Left ventricle myocardium superior (tissue), 1 donor: ENCODE measurements around the gene CDK6. TPM values are rescaled to one million over a fixed set of nuclear protein-coding genes. Genes with fewer than 3 reads are reported as not detected.

Experiments used
- ATAC-seq: fragments of 200-7000 bp; cut with Tn5 transposase; one replicate; pipeline ENCODE4 v1.9.1; 2020; ENCODE audit warnings: mild to moderate bottlenecking, moderate library complexity
- DNase-seq: peaks from one replicate; pipeline ENCODE4 v3.0.0-alpha.2; 2020
- intact Hi-C: fragments of 100-400 bp; cut with micrococcal nuclease; formaldehyde crosslinking; loops from one replicate; pipeline ENCODE4 v1.11.0; 2022
- total RNA-seq: library from RNA; stranded (reverse); fragmentation: NEBNext Ultra II Directional; extraction: Animal tissue kit (Norgen Biotek cat#: 25700); gene quantifications from one replicate; pipeline ENCODE4 v1.2.1, GENCODE V29; 2021
- donor health status: DM: no; HTN: yes; CAD: no; lungs with severe emphysema.

CDK6 gene
- total RNA-seq, 1 donor from 2014 or later = 27.5 TPM

GRCh38 chr7:92727755-92728154 lies 108.6 kb downstream of the CDK6 start:
- intact Hi-C loops = no loop called here
- no peak for ATAC-seq
- no peak for DNase-seq

DNA sequence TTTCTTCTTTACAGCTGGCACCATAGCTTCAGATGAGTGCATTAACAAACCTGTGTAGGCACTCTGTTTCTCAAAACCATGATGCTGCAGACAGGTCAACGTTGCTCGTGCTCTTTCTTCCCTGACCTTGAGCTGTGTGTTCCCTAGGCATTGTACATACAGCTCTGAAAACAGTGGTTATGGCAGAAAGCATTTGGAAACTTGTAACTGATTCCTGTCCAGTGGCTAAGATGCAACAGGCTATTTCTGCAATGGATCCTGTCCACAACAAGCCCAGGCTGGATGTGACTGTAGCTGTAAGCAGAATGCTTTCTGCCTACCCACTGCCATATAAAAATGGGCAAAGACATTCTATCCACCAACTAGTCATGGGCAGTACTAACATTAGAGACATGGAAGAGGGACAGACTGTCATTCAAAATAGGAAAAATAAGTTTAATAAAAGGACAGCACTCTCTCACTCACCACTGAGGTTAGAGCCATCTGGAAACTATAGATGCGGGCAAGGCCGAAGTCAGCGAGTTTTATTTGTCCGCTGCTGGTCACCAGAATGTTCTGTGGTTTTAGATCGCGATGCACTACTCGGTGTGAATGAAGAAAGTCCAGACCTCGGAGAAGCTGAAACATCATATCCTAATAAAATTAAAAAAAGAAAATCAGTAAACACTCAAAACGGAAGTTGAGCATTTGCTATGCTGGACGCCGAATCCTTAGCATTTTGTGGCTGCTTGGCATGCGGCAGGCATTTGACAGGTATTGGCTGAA lies 111.0 kb downstream of the CDK6 start:
- no peak for DNase-seq
- no peak for ATAC-seq
- intact Hi-C loops = no loop called here

- DNase-seq (no peak), ATAC-seq (peak; percentile 83)
- intact Hi-C loops = no loop called here
Observed at GRCh38 chr7:92723943-92724342, 112.4 kb downstream of the CDK6 start.

GRCh38 chr7:92723205-92723604 lies 113.2 kb downstream of the CDK6 start:
- ATAC-seq = no peak
- intact Hi-C loops = no loop called here
- DNase-seq = no peak

DNA sequence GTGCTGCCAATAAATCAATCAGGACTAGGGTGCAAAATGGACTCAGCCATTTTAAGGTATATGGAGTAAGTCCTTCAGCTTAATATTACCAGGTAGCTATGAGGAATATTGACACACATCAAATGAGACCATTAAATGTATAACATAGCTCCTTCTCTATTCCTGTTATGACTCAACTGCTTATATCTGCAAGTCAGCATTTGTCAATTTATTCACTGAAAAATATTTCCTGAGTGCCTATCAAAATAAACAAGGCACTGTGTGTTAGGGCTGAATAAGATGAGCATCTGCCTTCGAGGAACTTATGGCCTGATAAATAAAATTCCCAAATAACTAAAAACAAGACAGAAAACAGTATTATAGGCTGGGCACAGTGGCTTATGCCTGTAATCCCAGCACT lies 113.8 kb downstream of the CDK6 start:
- DNase-seq (no peak), ATAC-seq (no peak)
- intact Hi-C loops = no loop called here

DNA sequence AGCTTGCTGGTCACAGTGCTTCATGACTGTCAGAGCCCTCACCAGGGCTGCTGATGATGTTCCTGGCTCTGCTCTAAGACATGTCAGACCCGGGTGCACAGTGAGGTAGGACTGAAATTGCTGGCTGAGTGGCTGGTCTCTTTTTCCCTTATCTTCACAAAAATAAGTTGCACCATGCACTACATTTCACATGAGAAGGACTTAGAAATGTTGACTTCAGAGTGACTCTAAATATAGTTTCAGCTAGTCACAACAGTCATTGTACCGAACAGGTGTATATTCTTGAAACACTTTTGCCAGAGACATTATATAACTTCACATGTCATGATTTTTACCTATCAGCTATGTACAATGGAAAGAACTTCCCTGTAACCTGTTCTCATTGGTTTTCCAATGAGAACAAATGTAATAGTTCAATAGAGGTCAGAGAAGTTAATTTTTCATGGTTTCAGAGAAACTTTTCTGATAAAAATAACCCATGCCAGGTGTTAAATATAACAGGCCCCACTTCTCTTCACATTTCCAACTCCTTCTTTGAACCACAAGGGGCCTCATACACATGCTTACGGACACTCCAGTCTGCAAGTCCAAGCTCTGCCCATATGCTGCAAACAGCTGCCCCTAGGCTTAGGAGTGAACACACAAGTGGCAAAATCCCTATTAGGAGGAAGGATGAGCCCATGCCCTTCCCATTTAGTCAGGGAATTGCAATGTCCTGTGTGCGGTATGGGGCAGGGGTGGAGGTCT lies 115.6 kb downstream of the CDK6 start:
- DNase-seq = no peak
- intact Hi-C loops = no loop called here

GRCh38 chr7:92717993-92718716 lies 118.2 kb downstream of the CDK6 start:
- peak; percentile 36 for DNase-seq
- peak; percentile 80 for ATAC-seq
- intact Hi-C loops = no loop called here

More for the DNA sequence above, 115.6 kb downstream of the CDK6 start:
- ATAC-seq = no peak

DNA sequence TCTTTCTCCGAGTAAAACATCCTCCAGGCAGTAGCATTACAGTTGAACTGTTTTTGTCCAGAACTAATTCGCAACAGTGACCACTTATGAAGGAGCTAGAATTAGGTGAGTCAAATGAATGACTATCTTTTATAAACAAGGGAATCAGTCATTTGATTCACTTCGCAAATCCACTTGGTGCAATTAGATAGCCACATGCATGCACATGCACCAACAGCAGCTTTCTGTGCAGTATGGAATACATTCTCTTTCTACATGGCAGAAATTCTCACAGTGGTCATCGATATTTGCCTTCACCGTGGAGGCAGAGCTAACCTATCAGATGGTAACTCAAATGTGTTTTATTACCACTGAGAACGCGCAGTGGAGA lies 118.8 kb downstream of the CDK6 start:
- intact Hi-C loops = no loop called here
- DNase-seq (no peak), ATAC-seq (no peak)

- intact Hi-C loops = no loop called here
- ATAC-seq (no peak), DNase-seq (no peak)
Observed at GRCh38 chr7:92716825-92717580, 119.4 kb downstream of the CDK6 start.

- ATAC-seq (no peak), DNase-seq (no peak)
- intact Hi-C loops = no loop called here
Observed at GRCh38 chr7:92715963-92716362, 120.4 kb downstream of the CDK6 start.

DNA sequence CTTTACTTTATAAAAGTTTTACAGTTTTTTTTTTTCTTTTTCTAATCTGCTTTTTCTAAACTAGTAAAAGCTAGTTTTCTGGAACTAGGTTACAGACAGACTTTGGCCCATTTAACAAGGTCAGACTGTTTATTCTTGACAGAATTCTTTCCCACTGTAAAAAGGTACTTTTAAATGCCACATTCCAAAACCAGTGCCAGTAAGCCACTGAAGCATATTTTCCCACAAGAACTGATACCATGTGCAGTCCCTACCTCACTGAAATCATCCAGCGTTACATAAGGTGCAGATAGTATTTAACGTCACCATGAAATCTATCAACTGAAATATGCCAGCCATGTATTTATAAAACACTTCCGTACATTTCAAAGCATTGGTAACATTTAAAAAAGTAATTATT lies 121.6 kb downstream of the CDK6 start:
- DNase-seq = no peak
- intact Hi-C loops = no loop called here

DNA sequence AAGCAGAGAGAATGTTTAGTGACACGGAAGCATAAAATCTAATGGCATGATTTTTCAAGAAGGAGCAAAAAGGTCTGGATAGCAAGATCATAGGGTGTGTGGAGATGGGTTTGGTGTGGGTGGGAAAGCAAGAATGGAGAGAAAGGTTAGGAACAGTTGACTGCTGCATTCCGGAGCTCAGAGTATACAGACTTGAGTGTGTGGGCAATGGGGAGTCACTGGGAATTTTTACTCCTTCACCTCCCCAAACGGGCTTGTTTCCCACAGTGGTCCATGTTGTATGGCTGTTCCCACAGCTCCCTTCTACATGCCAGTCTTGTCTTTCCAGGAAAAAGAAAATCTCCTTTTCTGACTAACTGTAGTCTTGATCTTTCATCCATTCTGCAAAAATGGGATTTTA lies 122.1 kb downstream of the CDK6 start:
- DNase-seq (no peak), ATAC-seq (no peak)
- intact Hi-C loops = no loop called here

More for the DNA sequence above, 121.6 kb downstream of the CDK6 start:
- ATAC-seq = peak; percentile 61

GRCh38 chr7:92709912-92710311 lies 126.5 kb downstream of the CDK6 start:
- no peak for DNase-seq
- ATAC-seq = no peak
- intact Hi-C loops = no loop called here

GRCh38 chr7:92709150-92709549 lies 127.2 kb downstream of the CDK6 start:
- intact Hi-C loops = no loop called here
- DNase-seq (no peak), ATAC-seq (no peak)

- no peak for DNase-seq
- intact Hi-C loops = no loop called here
- no peak for ATAC-seq
Observed at GRCh38 chr7:92708111-92709042, 128.0 kb downstream of the CDK6 start.

DNA sequence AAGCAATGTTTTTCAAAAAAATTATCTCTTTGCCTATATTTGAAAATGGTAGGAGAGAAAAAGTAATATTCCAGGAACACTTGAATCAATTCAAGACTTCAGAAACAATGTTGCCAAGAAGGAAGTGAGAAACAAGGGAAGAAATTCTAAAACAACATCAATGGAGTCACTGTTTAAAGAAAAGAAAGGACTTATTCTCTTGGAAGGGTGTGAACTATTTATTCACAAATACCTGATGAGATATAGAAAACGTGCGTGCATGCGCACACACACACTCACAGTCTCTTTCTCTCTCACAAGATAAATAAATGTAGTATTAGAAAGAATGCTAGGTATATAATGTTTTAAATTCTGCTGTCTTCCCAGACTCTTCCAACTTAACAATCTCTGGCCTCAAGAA lies 128.9 kb downstream of the CDK6 start:
- DNase-seq (no peak), ATAC-seq (no peak)
- intact Hi-C loops = no loop called here

DNA sequence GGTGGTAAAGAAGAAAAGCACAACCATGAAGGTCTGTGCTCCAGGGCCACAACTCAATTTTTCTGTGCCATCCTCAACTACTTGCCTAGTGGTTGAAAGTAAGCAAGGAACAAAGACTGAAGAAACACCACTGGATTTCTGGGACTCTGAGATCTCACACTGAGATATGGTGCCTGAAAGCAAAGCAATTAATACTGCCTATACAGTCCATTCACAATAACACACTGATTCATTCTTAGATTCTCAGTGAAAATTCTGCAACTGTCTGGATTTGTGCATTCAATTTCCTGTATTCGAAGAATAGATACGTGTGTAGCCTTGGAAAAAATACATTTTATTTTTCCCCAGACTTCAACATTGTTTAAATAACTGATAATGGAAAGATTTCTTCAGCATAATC lies 129.8 kb downstream of the CDK6 start:
- intact Hi-C loops = no loop called here
- DNase-seq = no peak
- ATAC-seq = no peak

- ATAC-seq (no peak), DNase-seq (no peak)
- intact Hi-C loops = no loop called here
Observed at GRCh38 chr7:92705831-92706230, 130.5 kb downstream of the CDK6 start.
